NCI-H748 (cell line): Measurements from ENCODE around the gene SPSB1.

ENCODE experiments used
- DNase-seq: peaks from one replicate; lab custom pipeline; 2025; ENCODE audit not compliant: unreplicated experiment; lab: John Stamatoyannopoulos, UW

The SPSB1 gene

GRCh38 chr1:9341301-9341845 is 48.7 kb downstream of the SPSB1 start:
- no peak for DNase-seq

- no peak for DNase-seq
Observed at GRCh38 chr1:9343269-9343668, 50.6 kb downstream of the SPSB1 start.

GRCh38 chr1:9344426-9345200 is 51.9 kb downstream of the SPSB1 start:
- DNase-seq: no peak

GRCh38 chr1:9345471-9345870 is 52.8 kb downstream of the SPSB1 start:
- no peak for DNase-seq

GRCh38 chr1:9345922-9346321 is 53.2 kb downstream of the SPSB1 start:
- no peak for DNase-seq

- DNase-seq: peak; percentile 50
Observed at GRCh38 chr1:9346566-9346965, 53.9 kb downstream of the SPSB1 start.

- DNase-seq: peak; percentile 24
Observed at GRCh38 chr1:9347095-9347850, 54.6 kb downstream of the SPSB1 start.

- no peak for DNase-seq
Observed at GRCh38 chr1:9349331-9349851, 56.7 kb downstream of the SPSB1 start.

GRCh38 chr1:9350013-9350908 is 57.6 kb downstream of the SPSB1 start:
- DNase-seq: no peak

GRCh38 chr1:9350960-9351359 is 58.3 kb downstream of the SPSB1 start:
- DNase-seq: no peak

GRCh38 chr1:9351654-9352271 is 59.1 kb downstream of the SPSB1 start:
- no peak for DNase-seq

GRCh38 chr1:9352377-9353134 is 59.9 kb downstream of the SPSB1 start:
- DNase-seq: no peak

GRCh38 chr1:9355503-9355902 is 62.8 kb downstream of the SPSB1 start:
- no peak for DNase-seq

GRCh38 chr1:9356021-9356420 is 63.3 kb downstream of the SPSB1 start:
- no peak for DNase-seq

GRCh38 chr1:9356829-9357466 is 64.3 kb downstream of the SPSB1 start:
- no peak for DNase-seq

GRCh38 chr1:9357958-9358357 is 65.3 kb downstream of the SPSB1 start:
- DNase-seq: no peak

GRCh38 chr1:9360371-9361064 is 67.8 kb downstream of the SPSB1 start:
- no peak for DNase-seq

- no peak for DNase-seq
Observed at GRCh38 chr1:9361630-9362260, 69.1 kb downstream of the SPSB1 start.
